ENCODE results near the gene TPP2.

TPP2 gene

DNA sequence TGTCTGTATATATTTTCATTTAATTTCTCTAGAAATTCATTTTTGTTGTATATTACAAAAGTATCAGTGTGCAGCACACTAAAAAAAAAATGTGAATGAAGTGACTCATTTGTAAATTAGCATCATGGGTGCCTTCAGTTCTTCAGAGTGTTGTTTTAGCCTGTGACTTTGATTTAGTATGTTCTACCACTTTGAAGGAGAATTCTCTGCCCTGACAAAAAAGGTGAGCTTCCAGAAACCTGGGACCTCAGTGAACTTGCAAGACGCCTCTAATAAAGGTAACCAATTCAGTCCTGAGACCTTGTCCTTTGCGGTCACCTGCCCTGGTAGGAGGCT lies 95.7 kb downstream of the TPP2 start:
- DNase-seq (ENCODE audit: low read depth in 1 of 2, low spot score in 1 of 2), result no peak

DNA sequence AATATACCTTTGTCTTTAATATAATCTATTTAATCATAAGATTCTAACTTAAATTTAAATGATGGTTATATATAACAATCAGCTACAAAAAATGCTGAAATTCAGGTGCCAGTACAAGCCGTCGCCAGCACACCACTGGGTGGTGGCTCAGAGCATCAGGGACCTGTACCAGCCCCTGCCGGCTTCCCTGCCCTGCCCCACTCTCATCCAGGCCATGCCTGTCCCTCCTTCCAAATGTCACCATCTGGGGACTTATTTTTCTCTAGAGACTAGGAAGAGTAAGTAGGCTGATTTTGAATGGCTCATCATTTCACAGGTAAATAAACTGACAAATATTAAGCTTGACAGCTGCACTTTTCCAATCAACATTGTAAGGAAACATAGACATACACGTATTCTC lies 96.5 kb downstream of the TPP2 start:
- no peak for DNase-seq (ENCODE audit: low read depth in 1 of 2, low spot score in 1 of 2)

- DNase-seq (ENCODE audit: low read depth in 1 of 2, low spot score in 1 of 2), result no peak
Observed at GRCh38 chr13:102693776-102694175, 97.0 kb downstream of the TPP2 start.

DNA sequence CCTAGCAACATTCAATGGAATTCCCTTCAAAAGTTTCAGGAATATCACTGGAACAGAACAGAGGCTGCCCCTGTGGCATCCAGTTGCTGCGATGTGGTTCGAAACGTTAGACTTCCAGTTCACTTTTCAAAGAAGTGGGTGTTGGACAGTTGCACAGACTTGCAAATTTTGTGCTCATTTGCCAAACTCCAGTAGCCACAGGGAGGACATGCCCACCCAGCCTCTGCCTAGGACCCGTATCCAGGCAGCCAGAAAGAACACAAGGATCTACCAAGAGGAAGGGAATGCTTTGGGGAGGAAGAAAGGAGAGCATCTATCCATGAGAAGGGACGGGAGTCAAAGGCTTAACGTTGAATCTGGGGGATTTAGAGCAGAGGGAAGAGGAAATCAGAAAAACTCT lies 98.2 kb downstream of the TPP2 start, which contains the start of gene METTL21C:
Gene METTL21C, minus strand, starts transcription at position 108 of the 400 bp plus-strand sequence. CDS start 546 bp downstream, outside the sequence.
- no peak for DNase-seq (ENCODE audit: low read depth in 1 of 2, low spot score in 1 of 2)

GRCh38 chr13:102696465-102696864 lies 99.7 kb downstream of the TPP2 start:
- DNase-seq (ENCODE audit: low read depth in 1 of 2, low spot score in 1 of 2), result no peak

GRCh38 chr13:102697264-102697663 lies 100.5 kb downstream of the TPP2 start:
- DNase-seq (ENCODE audit: low read depth in 1 of 2, low spot score in 1 of 2), result no peak

DNA sequence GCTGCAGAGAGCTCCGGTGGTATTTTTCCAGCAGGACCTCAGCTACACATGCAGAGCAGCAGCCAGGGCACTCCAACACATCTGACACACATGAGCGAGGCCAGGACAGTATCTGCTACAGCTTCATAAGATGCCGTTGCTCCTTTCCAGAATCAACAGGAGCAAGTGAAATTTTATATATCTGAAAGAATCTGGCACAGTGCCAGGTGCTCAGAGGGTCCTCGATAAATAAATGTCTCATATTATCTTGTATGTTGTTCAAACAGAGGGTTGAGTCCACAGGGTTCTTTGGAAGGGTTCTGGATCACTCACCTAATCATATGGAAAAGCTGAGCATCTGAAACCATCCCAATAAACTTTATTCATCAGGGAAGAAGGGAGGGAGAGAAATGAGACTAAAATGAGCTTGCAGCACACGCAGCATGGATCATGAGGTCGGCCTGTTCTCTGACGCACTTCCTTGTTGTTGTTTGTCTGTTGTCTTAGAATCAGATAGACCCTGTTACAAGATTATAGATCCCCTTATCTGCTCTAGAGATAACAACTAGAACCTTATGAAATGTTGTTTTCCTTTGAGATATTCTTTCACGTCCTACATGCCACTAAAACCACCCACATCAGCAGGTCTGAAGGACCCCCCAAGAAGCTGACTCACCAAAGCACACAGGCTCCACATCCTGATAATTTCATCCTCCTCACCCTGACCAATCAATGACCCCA lies 101.3 kb downstream of the TPP2 start:
- no peak for DNase-seq (ENCODE audit: low read depth in 1 of 2, low spot score in 1 of 2)

GRCh38 chr13:102698649-102698980 lies 101.8 kb downstream of the TPP2 start:
- DNase-seq (ENCODE audit: low read depth in 1 of 2, low spot score in 1 of 2), result no peak

DNA sequence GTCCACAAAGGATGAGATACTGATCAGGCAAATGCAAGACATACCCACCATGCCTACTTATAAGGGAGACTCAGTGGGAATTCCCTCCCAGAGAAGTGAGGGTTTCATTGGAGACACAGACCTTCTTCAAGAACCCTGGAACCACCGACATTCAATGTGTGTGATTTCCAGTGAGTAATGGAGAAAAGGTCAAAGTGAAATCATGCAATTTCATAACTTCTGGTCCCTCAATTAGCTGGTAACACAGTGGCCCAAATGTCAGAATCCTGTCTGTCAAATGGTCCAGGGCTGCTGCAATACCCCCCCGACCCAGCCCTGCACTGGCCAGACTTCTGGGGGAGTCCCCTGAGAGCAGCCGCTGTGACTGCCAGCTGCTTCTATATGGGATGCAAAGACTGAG lies 102.7 kb downstream of the TPP2 start:
- no peak for DNase-seq (ENCODE audit: low read depth in 1 of 2, low spot score in 1 of 2)

GRCh38 chr13:102700088-102701031 lies 103.6 kb downstream of the TPP2 start:
- DNase-seq (ENCODE audit: low read depth in 1 of 2, low spot score in 1 of 2), result no peak

GRCh38 chr13:102701331-102701730 lies 104.5 kb downstream of the TPP2 start:
- no peak for DNase-seq (ENCODE audit: low read depth in 1 of 2, low spot score in 1 of 2)

DNA sequence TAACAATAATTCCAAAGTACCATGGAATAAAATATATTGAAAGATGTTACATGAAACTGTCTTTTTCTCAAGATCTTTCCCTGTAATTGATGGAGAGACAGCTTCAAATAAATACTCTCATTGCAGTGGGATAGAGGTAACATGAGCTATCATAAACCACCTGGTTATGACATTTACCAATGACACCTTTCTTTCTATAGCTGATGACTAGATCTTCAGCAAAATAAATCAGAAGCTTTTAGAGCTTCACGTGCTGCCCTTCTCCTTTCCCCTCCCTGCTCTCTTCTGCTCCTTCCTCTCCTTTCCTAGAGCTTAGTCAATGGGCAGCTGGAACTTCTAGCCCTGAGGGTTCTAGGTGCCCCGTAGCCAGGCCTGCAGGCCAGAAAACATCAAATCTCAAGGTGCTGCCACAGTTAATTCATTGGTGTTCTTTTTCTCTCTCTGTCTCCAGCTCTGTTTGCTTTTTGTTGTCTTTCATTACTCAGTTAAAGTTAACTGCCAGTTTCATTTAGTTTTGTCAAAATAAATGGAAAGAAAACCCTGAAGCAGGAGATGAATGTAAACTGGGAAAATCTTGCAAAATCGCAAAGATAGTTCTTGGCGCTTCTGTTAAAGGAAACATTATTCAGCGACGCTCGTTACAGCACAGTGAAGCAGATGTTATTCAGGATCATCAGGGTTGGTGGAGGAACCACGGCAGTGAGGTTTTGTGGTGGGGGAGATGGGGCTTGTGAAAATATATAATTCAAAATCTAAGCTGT lies 106.4 kb downstream of the TPP2 start:
- DNase-seq (ENCODE audit: low read depth in 1 of 2, low spot score in 1 of 2), result no peak

GRCh38 chr13:102703726-102704035 lies 106.9 kb downstream of the TPP2 start:
- no peak for DNase-seq (ENCODE audit: low read depth in 1 of 2, low spot score in 1 of 2)

DNA sequence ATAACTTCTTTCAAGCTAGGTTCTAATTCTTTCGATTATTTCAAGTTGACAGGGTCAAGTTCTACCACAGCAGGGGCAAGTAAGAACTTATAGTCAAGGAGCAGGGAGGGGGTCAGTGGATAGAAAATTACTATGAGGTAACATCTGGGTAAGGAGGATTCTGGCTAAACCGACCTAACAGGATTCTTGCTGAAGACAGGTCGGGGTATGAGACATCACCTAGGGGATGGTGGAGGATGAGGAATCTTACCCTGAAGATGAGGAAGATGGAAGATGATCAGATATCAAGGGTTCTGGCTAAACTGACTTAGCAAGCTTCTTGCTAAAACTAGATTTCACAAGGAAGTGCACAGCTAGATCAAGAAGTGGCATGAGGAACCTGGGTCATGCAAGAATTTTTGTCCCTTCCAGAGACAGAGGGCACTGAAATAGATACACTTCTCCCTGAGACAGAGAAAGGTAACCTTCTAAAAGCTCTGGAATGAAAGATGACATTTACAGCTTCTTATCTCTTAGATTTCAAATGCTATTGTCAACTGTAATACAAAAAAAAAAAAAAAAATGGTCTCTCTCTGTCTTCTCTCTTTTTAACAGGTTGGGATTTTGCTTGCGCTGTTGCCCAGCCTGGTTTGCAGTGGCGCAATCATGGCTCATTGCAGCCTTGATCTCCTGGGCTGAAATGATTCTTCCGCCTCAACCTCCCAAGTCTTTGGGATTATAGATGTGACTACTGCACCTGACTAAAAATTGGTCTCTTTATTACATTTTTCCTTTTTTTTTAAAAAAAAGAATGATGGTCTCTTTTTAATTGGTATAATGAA lies 107.7 kb downstream of the TPP2 start:
- no peak for DNase-seq (ENCODE audit: low read depth in 1 of 2, low spot score in 1 of 2)

DNA sequence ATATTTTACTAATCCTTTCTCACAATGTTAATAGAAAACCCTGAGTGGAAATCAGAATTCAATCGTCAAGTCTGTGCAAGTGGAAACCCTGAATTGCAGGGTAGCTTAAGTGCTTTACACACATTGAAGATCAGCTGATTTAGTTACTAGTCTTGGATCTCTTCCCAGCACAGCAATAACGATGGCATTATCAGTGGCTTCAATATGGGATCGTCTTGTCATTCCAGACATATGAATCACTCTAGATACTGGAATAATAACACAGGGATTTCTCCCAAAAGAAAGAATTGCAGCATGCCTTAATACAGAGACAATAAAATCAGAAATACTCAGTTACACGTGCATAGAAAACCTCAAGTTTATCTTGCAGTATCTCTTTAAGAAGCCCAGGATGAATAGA lies 110.7 kb downstream of the TPP2 start:
- no peak for DNase-seq (ENCODE audit: low read depth in 1 of 2, low spot score in 1 of 2)

GRCh38 chr13:102708211-102708610 lies 111.4 kb downstream of the TPP2 start:
- DNase-seq (ENCODE audit: low read depth in 1 of 2, low spot score in 1 of 2), result no peak

DNA sequence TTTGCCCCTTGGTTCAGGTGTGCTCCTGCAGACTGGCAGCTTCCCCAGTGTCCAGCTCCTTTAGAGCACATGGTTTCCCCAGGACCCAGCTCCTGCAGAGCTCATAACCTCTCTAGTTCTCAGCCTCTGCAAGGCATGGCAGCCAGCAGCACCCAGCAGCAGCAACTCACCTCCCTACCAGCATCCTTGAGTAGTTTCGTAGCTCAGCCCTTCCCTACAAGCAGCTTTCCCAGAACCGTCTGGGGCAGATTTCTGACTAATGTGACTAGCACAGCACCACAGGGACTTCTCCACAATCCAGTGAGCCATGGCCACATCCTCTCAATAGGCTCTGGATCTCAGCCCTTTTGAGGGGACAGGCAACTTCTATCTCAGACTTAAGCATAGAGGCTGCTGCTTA lies 112.2 kb downstream of the TPP2 start:
- no peak for DNase-seq (ENCODE audit: low read depth in 1 of 2, low spot score in 1 of 2)

- DNase-seq (ENCODE audit: low read depth in 1 of 2, low spot score in 1 of 2), result no peak
Observed at GRCh38 chr13:102709536-102709935, 112.8 kb downstream of the TPP2 start.

- no peak for DNase-seq (ENCODE audit: low read depth in 1 of 2, low spot score in 1 of 2)
Observed at GRCh38 chr13:102710261-102710679, 113.5 kb downstream of the TPP2 start.

DNA sequence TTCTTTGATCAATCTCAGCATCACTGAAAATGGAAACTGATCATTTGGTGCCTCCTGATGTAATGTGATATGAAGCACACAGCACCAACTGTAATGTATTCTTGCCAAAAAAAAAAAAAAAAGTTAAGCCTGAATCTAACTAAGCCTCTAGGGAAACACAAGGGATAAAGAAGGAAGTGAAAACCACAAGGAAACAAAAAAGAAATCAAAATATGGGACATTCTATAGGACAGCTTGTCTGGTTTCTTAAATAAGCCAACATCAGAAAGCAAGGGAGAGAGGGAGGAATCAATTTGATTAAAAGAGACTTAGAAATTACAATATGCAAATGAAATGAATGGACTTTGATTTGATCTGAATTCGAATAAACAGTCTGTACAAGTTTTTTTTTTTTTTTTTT lies 118.7 kb downstream of the TPP2 start:
- no peak for DNase-seq (ENCODE audit: low read depth in 1 of 2, low spot score in 1 of 2)

GRCh38 chr13:102718746-102719145 lies 122.0 kb downstream of the TPP2 start:
- DNase-seq (ENCODE audit: low read depth in 1 of 2, low spot score in 1 of 2), result no peak

Data from activated CD4-positive, alpha-beta T cell treated with anti-CD3 and anti-CD28 coated beads, Interleukin-2, amount 50 U/mL, for 24 hours (primary cell).